GM12865 (cell line): ENCODE measurements around the gene SLFN13.
"Not testable (repeated sequence)": the region's sequence is repeated elsewhere in the genome, so short reads cannot be mapped to it uniquely, and the experiment has no call there.

Experiments
- DNase-seq: peaks from one replicate; pipeline ENCODE4 v3.0.0; 2010; ENCODE audit warnings: low read depth
- H3K4me3 ChIP-seq: 2 replicates; pipeline ENCODE4 v1.5.1; 2011; ENCODE audit warnings: mild to moderate bottlenecking, low read depth, low read length, control low read depth
- TF ChIP-seq, protein P1 (sequence below): IDR thresholded peaks from 2 replicates; pipeline ENCODE4 v1.5.1; 2011; ENCODE audit warnings: low read length, control low read depth, low read depth, inconsistent platforms; ENCODE audit not compliant: insufficient read depth; ENCODE audit errors: missing control alignments

Gene SLFN13

DNA sequence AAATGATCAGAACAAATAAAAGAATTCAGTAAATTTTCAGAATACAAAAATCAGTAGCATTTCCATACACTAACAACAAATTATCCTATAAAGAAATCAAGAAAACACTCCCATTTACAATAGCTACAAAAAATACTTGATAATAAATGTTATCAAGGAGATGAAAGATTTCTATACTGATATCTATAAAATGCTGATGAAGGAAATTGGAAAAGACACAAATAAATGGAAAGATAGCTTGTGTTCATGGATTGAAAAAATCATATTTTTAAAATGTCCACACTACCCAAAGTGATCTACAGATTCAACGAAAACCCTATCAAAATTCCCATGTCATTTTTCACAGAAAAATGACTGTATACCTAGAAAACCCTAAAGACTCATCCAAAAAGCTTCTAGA lies 34.3 kb downstream of the SLFN13 start:
- DNase-seq, result no peak
- no peak overlapping the region for H3K4me3 ChIP-seq
- TF ChIP-seq, protein P1, sequence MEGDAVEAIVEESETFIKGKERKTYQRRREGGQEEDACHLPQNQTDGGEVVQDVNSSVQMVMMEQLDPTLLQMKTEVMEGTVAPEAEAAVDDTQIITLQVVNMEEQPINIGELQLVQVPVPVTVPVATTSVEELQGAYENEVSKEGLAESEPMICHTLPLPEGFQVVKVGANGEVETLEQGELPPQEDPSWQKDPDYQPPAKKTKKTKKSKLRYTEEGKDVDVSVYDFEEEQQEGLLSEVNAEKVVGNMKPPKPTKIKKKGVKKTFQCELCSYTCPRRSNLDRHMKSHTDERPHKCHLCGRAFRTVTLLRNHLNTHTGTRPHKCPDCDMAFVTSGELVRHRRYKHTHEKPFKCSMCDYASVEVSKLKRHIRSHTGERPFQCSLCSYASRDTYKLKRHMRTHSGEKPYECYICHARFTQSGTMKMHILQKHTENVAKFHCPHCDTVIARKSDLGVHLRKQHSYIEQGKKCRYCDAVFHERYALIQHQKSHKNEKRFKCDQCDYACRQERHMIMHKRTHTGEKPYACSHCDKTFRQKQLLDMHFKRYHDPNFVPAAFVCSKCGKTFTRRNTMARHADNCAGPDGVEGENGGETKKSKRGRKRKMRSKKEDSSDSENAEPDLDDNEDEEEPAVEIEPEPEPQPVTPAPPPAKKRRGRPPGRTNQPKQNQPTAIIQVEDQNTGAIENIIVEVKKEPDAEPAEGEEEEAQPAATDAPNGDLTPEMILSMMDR, result no peak

DNA sequence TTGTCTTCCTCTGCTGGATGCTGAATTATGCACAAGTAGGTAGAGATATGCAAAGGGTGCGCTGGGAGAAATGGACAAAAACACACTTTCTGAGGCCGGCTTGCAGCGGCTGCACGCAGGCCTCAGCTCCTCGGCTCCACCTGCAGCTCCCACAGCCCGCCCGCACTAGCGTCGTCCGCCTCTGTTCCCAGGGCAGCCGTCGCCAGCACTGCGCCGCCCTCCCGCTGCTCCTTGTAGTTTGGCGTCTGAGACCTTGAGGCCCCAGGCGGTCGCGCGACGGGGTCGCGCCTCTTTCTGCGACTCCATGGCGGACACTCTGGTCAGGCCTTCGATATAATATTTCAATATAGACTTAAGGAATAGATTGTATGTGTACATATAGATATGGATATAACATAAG lies 41.0 kb downstream of the SLFN13 start:
- no peak for DNase-seq
- TF ChIP-seq, protein P1, result no peak
- no peak overlapping the region for H3K4me3 ChIP-seq

DNA sequence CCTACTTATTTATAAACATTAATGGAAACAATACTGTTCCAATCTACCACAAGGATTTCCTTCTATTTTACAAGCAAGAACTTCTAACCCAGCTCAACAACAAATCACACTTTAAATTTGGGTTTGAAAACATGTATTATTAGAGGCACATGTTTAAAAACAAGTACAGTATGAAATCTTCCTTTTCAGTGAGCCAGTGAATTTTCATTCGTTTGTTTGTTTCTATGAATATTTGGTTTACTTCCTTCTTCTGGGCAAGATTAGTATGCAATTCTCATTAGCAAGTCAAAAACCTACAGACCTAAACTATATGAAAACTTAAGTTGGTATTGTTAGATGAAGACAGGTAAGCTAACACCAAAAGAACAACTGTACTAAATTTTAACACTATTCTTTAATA lies 42.0 kb downstream of the SLFN13 start:
- no peak overlapping the region for H3K4me3 ChIP-seq
- DNase-seq, result no peak
- TF ChIP-seq, protein P1, result no peak

DNA sequence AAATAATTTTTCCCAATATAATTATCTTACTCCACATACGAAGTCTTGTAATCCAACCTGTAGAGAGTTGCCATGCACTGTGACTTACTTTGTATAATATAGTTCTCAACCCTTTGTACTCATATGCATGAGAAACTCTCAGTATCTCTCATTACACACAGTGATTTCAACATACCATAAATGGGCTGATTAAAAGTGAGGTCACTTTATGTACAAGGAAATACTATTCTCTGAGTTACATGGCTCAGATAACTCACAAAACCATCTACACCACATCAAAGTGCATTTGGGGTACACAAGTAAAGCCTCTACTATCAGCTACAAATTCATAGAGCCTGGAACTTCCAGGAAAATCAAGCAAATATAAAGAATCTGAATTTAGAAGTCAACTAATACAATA lies 44.2 kb downstream of the SLFN13 start:
- TF ChIP-seq, protein P1, result no peak
- no peak for DNase-seq
- H3K4me3 ChIP-seq, result no peak overlapping the region

DNA sequence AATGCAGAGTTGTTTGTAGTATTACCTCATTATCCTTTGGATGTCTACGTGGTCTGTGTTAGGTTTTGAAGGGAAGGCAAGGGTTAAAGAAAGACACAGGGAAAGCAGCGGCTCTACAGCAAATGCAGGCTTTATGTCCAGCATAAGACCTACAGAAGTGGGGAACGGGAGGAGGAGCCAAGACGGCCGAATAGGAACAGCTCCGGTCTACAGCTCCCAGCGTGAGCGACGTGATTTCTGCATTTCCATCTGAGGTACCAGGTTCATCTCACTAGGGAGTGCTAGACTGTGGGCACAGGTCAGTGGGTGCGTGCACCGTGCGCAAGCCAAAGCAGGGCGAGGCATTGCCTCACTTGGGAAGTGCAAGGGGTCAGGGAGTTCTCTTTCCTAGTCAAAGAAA lies 54.8 kb downstream of the SLFN13 start:
- not testable (repeated sequence) for DNase-seq

DNA sequence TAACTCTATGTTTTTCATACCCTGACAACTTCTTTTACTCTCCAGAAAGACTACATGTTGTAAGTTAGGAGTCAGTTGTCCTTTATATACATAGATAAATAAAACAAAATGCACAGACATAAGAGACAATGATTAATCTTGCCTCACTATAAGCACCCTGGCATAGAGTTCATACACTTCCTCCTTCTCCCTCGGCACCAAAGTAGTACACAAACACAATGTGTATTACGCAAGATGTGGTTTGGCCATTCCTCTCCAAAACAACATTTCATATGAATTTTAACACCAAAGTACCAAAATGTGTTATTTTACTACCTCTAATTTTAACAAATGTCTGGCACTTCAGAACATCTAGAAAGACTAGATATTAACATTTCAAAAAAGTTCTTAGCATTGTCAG lies 57.9 kb downstream of the SLFN13 start:
- TF ChIP-seq, protein P1, result no peak
- H3K4me3 ChIP-seq, result no peak overlapping the region
- DNase-seq, result no peak

More for the DNA sequence above, 54.8 kb downstream of the SLFN13 start:
- H3K4me3 ChIP-seq, result not testable (repeated sequence)

DNA sequence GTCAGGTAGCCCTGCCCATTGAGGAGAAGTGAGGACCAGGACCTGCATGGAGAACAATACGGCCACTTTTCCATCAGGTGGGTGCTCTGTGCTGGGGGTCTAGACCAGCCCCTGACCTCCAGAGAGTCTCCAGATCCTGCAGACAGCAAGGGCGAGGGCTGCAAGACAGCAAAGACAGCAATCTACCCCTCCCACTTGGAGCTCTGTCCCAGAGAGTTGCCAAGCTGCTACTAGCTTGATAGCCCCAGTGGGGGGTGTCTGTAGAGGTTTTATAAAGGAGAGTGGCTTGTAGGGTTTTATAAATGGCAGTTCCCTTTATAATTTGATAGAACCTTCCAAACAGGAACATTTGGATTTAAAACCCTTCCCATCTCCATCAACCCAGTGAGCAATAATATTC lies 58.4 kb downstream of the SLFN13 start:
- DNase-seq, result no peak
- H3K4me3 ChIP-seq, result no peak overlapping the region
- TF ChIP-seq, protein P1, result no peak
